ENCODE measurements around the gene FAM185A. TPM values are rescaled to one million over a fixed set of nuclear protein-coding genes. Genes with fewer than 3 reads are reported as not detected.
A peak's percentile ranks its signal among the peaks of the same experiment; 100 is the strongest.

Gene FAM185A
- total RNA-seq, 3 donors from 2014 or later = 10.4 to 22.5 (median 20.3) TPM

GRCh38 chr7:102823390-102824119 is 74.8 kb downstream of the FAM185A start:
- TF ChIP-seq POLR2A (IDR thresholded peaks at IDR 0.05) (no peak), POLR2AphosphoS5 (IDR thresholded peaks at IDR 0.05) (no peak), CTCF (IDR thresholded peaks at IDR 0.05) (no peak)
- Histone ChIP-seq H3K4me1 (no peaks in the 10 kb centered on the region), H3K27me3 (no peaks in the 10 kb centered on the region), H3K27ac (no peak overlapping the region), H3K36me3 (no peaks in the 10 kb centered on the region), H3K4me3 (no peak overlapping the region), H3K9me3 (no peaks in the 10 kb centered on the region)
- intact Hi-C loops (cut with DNase I; ENCODE audit: low total_unique reads) = no loop called here
- DNase-seq (ENCODE audit: low spot score in 2 of 2) = no peak

- no peak for TF ChIP-seq POLR2AphosphoS5 (IDR thresholded peaks at IDR 0.05)
- TF ChIP-seq CTCF (IDR thresholded peaks at IDR 0.05) = no peak
- no peak for TF ChIP-seq POLR2A (IDR thresholded peaks at IDR 0.05)
- H3K4me3 ChIP-seq = no peak overlapping the region
- no peaks in the 10 kb centered on the region for H3K4me1 ChIP-seq
- no peak for DNase-seq (ENCODE audit: low spot score in 2 of 2)
- intact Hi-C loops (cut with DNase I; ENCODE audit: low total_unique reads) = no loop called here
- no peak overlapping the region for H3K27ac ChIP-seq
- H3K36me3 ChIP-seq = no peaks in the 10 kb centered on the region
- no peaks in the 10 kb centered on the region for H3K9me3 ChIP-seq
- no peaks in the 10 kb centered on the region for H3K27me3 ChIP-seq
These were observed 79.5 kb downstream of the FAM185A start for GRCh38 chr7:102828286-102828685.

GRCh38 chr7:102829075-102829474 is 80.3 kb downstream of the FAM185A start:
- TF ChIP-seq POLR2AphosphoS5 (IDR thresholded peaks at IDR 0.05) = no peak
- TF ChIP-seq CTCF (IDR thresholded peaks at IDR 0.05) = no peak
- TF ChIP-seq POLR2A (IDR thresholded peaks at IDR 0.05) = no peak
- intact Hi-C loops (cut with DNase I; ENCODE audit: low total_unique reads) = no loop called here
- Histone ChIP-seq H3K9me3 (no peaks in the 10 kb centered on the region), H3K36me3 (no peaks in the 10 kb centered on the region), H3K4me3 (no peak overlapping the region), H3K4me1 (no peaks in the 10 kb centered on the region), H3K27me3 (no peaks in the 10 kb centered on the region), H3K27ac (no peak overlapping the region)
- no peak for DNase-seq (ENCODE audit: low spot score in 2 of 2)

GRCh38 chr7:102830197-102830596 is 81.4 kb downstream of the FAM185A start:
- Histone ChIP-seq H3K4me3 (no peak overlapping the region), H3K27me3 (no peaks in the 10 kb centered on the region), H3K4me1 (no peaks in the 10 kb centered on the region), H3K36me3 (no peaks in the 10 kb centered on the region), H3K9me3 (no peaks in the 10 kb centered on the region), H3K27ac (peak overlapping the region in 1 of 2 donors; percentile 26)
- TF ChIP-seq POLR2AphosphoS5 (IDR thresholded peaks at IDR 0.05) (no peak), POLR2A (IDR thresholded peaks at IDR 0.05) (no peak), CTCF (IDR thresholded peaks at IDR 0.05) (no peak)
- intact Hi-C loops (cut with DNase I; ENCODE audit: low total_unique reads) = no loop called here
- DNase-seq (ENCODE audit: low spot score in 2 of 2) = no peak

GRCh38 chr7:102832674-102833073 is 83.9 kb downstream of the FAM185A start:
- no peak overlapping the region for H3K27ac ChIP-seq
- intact Hi-C loops (cut with DNase I; ENCODE audit: low total_unique reads) = no loop called here
- no peaks in the 10 kb centered on the region for H3K36me3 ChIP-seq
- DNase-seq (ENCODE audit: low spot score in 2 of 2) = no peak
- H3K4me3 ChIP-seq = no peak overlapping the region
- no peaks in the 10 kb centered on the region for H3K9me3 ChIP-seq
- H3K4me1 ChIP-seq = no peaks in the 10 kb centered on the region
- no peak for TF ChIP-seq POLR2AphosphoS5 (IDR thresholded peaks at IDR 0.05)
- no peak for TF ChIP-seq POLR2A (IDR thresholded peaks at IDR 0.05)
- TF ChIP-seq CTCF (IDR thresholded peaks at IDR 0.05) = no peak
- no peaks in the 10 kb centered on the region for H3K27me3 ChIP-seq
